GM21390 (cell line): Measurements from ENCODE around the gene CHST14.

Source experiments
- ATAC-seq: cut with Tn5 transposase; IDR thresholded peaks from one replicate; pipeline ENCODE4 v1.9.1; 2021; ENCODE audit not compliant: unreplicated experiment

CHST14 gene

GRCh38 chr15:40461958-40462357 is 8.8 kb upstream of the CHST14 start:
- ATAC-seq = no peak

- ATAC-seq = no peak
Measured at GRCh38 chr15:40463279-40463678, 7.5 kb upstream of the CHST14 start.

GRCh38 chr15:40463886-40464545 is 6.8 kb upstream of the CHST14 start:
- ATAC-seq = no peak

GRCh38 chr15:40464595-40465185 is 6.1 kb upstream of the CHST14 start:
- ATAC-seq = no peak

GRCh38 chr15:40465939-40466338 is 4.8 kb upstream of the CHST14 start:
- ATAC-seq = no peak

- no peak for ATAC-seq
Measured at GRCh38 chr15:40466426-40467260, 4.1 kb upstream of the CHST14 start.

GRCh38 chr15:40467261-40467615 is 3.5 kb upstream of the CHST14 start:
- no peak for ATAC-seq

GRCh38 chr15:40468898-40469331 is 1.9 kb upstream of the CHST14 start:
- ATAC-seq = no peak

GRCh38 chr15:40469776-40470390 is 901 bp upstream of the CHST14 start:
- no peak for ATAC-seq

- peak; percentile 34 for ATAC-seq
Measured at GRCh38 chr15:40471105-40471807, 472 bp downstream of the CHST14 start.

- ATAC-seq = peak; percentile 7
Measured at GRCh38 chr15:40471808-40472150, 995 bp downstream of the CHST14 start.

- no peak for ATAC-seq
Measured at GRCh38 chr15:40472171-40472727, 1.5 kb downstream of the CHST14 start.

- no peak for ATAC-seq
Measured at GRCh38 chr15:40474581-40474980, 3.8 kb downstream of the CHST14 start.

- ATAC-seq = no peak
Measured at GRCh38 chr15:40477642-40478327, 7.0 kb downstream of the CHST14 start.

- no peak for ATAC-seq
Measured at GRCh38 chr15:40479024-40479423, 8.2 kb downstream of the CHST14 start.

GRCh38 chr15:40481341-40482074 is 10.7 kb downstream of the CHST14 start:
- no peak for ATAC-seq

GRCh38 chr15:40483919-40484318 is 13.1 kb downstream of the CHST14 start:
- ATAC-seq = no peak

- ATAC-seq = no peak
Measured at GRCh38 chr15:40486066-40486770, 15.4 kb downstream of the CHST14 start.
